Measurements from ENCODE around the gene REPIN1.
A peak's percentile ranks its signal among the peaks of the same experiment; 100 is the strongest.

Gene REPIN1

GRCh38 chr7:150415161-150416153, 46.8 kb downstream of the REPIN1 start:
- no peak for TF ChIP-seq CTCF (IDR thresholded peaks at IDR 0.05; ENCODE audit: insufficient read depth, low read length, poor library complexity, severe bottlenecking)
- no peaks in the 10 kb centered on the region for H3K36me3 ChIP-seq (ENCODE audit: control insufficient read depth, insufficient read depth, low read length)
- H3K27me3 ChIP-seq (replicated peaks; ENCODE audit: control insufficient read depth, insufficient read depth, low read length) = no peaks in the 10 kb centered on the region
- no peak overlapping the region for H3K4me3 ChIP-seq (replicated peaks; ENCODE audit: low read depth, low read length)
- no peak for DNase-seq (ENCODE audit: extremely low read depth, insufficient read length)

- TF ChIP-seq CTCF (IDR thresholded peaks at IDR 0.05; ENCODE audit: insufficient read depth, low read length, poor library complexity, severe bottlenecking) = no peak
- Histone ChIP-seq H3K4me3 (replicated peaks; ENCODE audit: low read depth, low read length) (no peak overlapping the region), H3K36me3 (ENCODE audit: control insufficient read depth, insufficient read depth, low read length) (no peaks in the 10 kb centered on the region), H3K27me3 (replicated peaks; ENCODE audit: control insufficient read depth, insufficient read depth, low read length) (no peaks in the 10 kb centered on the region)
- DNase-seq (ENCODE audit: extremely low read depth, insufficient read length) = no peak
Observed at GRCh38 chr7:150417239-150417638, 48.6 kb downstream of the REPIN1 start.

GRCh38 chr7:150417863-150418262, 49.2 kb downstream of the REPIN1 start:
- no peak for DNase-seq (ENCODE audit: extremely low read depth, insufficient read length)
- H3K27me3 ChIP-seq (replicated peaks; ENCODE audit: control insufficient read depth, insufficient read depth, low read length) = no peaks in the 10 kb centered on the region
- TF ChIP-seq CTCF (IDR thresholded peaks at IDR 0.05; ENCODE audit: insufficient read depth, low read length, poor library complexity, severe bottlenecking) = peak; percentile 31
- no peaks in the 10 kb centered on the region for H3K36me3 ChIP-seq (ENCODE audit: control insufficient read depth, insufficient read depth, low read length)
- no peak overlapping the region for H3K4me3 ChIP-seq (replicated peaks; ENCODE audit: low read depth, low read length)

- Histone ChIP-seq H3K4me3 (replicated peaks; ENCODE audit: low read depth, low read length) (no peak overlapping the region), H3K27me3 (replicated peaks; ENCODE audit: control insufficient read depth, insufficient read depth, low read length) (no peaks in the 10 kb centered on the region), H3K36me3 (ENCODE audit: control insufficient read depth, insufficient read depth, low read length) (no peaks in the 10 kb centered on the region)
- DNase-seq (ENCODE audit: extremely low read depth, insufficient read length) = no peak
- no peak for TF ChIP-seq CTCF (IDR thresholded peaks at IDR 0.05; ENCODE audit: insufficient read depth, low read length, poor library complexity, severe bottlenecking)
Observed at GRCh38 chr7:150420242-150420641, 51.6 kb downstream of the REPIN1 start.

GRCh38 chr7:150420987-150421674, 52.5 kb downstream of the REPIN1 start:
- TF ChIP-seq CTCF (IDR thresholded peaks at IDR 0.05; ENCODE audit: insufficient read depth, low read length, poor library complexity, severe bottlenecking) = peak; percentile 83
- no peak overlapping the region for H3K4me3 ChIP-seq (replicated peaks; ENCODE audit: low read depth, low read length)
- H3K27me3 ChIP-seq (replicated peaks; ENCODE audit: control insufficient read depth, insufficient read depth, low read length) = no peaks in the 10 kb centered on the region
- peak; percentile 66 for DNase-seq (ENCODE audit: extremely low read depth, insufficient read length)
- no peaks in the 10 kb centered on the region for H3K36me3 ChIP-seq (ENCODE audit: control insufficient read depth, insufficient read depth, low read length)

All from GM06990 (cell line).